ENCODE measurements around the gene PBX3. TPM values are rescaled to one million over a fixed set of nuclear protein-coding genes. Genes with fewer than 3 reads are reported as not detected.

PBX3 gene
- total and polyA plus RNA-seq, 2 of the 13 experiments (the other 11 are each of a cell fraction or from before 2014, with no cell fraction given): 6.0 to 11.2 TPM

DNA sequence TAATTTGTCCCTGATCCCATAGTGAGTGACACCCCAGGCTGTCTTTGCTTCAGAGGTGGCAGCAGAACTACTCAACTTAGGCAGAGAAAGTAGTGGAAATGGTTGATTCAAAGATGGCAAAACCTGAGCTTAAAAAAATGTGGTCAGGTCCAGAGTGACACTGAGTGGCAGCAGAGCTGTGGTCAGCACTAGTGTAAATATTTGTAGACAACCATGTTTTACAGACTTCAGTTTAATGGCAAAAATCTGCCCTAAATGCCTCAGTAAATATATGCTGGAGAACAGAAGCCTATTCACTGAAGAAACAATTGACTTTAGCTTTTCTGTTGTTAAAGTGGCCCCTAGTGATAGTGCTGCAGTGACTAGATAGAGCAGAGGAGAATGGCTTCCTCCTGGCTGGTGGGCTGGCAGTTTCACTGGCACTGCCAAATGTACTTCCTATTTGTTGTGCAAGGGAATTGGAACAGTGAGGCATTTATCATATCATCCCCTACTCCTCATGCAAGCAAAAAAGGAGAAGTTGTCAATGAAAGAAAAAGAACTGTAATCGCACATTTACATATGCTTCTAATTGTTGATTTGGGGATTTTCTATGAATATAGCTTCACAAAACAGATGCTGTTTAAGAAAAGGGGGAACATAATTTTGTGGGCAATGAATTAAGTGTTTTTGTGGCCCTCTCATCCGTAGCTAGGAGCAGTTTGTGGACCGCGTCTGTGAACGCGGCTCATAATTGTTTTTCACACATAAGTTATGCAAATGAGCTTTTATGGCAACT, 12.0 kb downstream of the PBX3 start (continued):
- TF ChIP-seq, protein P1, sequence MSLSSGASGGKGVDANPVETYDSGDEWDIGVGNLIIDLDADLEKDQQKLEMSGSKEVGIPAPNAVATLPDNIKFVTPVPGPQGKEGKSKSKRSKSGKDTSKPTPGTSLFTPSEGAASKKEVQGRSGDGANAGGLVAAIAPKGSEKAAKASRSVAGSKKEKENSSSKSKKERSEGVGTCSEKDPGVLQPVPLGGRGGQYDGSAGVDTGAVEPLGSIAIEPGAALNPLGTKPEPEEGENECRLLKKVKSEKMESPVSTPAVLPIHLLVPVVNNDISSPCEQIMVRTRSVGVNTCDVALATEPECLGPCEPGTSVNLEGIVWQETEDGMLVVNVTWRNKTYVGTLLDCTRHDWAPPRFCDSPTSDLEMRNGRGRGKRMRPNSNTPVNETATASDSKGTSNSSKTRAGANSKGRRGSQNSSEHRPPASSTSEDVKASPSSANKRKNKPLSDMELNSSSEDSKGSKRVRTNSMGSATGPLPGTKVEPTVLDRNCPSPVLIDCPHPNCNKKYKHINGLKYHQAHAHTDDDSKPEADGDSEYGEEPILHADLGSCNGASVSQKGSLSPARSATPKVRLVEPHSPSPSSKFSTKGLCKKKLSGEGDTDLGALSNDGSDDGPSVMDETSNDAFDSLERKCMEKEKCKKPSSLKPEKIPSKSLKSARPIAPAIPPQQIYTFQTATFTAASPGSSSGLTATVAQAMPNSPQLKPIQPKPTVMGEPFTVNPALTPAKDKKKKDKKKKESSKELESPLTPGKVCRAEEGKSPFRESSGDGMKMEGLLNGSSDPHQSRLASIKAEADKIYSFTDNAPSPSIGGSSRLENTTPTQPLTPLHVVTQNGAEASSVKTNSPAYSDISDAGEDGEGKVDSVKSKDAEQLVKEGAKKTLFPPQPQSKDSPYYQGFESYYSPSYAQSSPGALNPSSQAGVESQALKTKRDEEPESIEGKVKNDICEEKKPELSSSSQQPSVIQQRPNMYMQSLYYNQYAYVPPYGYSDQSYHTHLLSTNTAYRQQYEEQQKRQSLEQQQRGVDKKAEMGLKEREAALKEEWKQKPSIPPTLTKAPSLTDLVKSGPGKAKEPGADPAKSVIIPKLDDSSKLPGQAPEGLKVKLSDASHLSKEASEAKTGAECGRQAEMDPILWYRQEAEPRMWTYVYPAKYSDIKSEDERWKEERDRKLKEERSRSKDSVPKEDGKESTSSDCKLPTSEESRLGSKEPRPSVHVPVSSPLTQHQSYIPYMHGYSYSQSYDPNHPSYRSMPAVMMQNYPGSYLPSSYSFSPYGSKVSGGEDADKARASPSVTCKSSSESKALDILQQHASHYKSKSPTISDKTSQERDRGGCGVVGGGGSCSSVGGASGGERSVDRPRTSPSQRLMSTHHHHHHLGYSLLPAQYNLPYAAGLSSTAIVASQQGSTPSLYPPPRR (CRISPR knock-in tag; IDR thresholded peaks at IDR 0.05; ENCODE audit: borderline replicate concordance): peak; percentile 74; the same call in 1 of the 2 replicates
- TF ChIP-seq MAFG (CRISPR knock-in tag; IDR thresholded peaks at IDR 0.05) (no peak), AHR (CRISPR knock-in tag; IDR thresholded peaks at IDR 0.05) (no peak), ZNF484 (CRISPR knock-in tag; IDR thresholded peaks at IDR 0.05; ENCODE audit: borderline replicate concordance, low read depth) (no peak), GTF3A (CRISPR knock-in tag; conservative IDR thresholded peaks at IDR 0.05) (no peak), FOXO1 (CRISPR knock-in tag; IDR thresholded peaks at IDR 0.05) (no peak; the same call in 1 of the 2 replicates), ZNF572 (CRISPR knock-in tag; IDR thresholded peaks at IDR 0.05) (no peak), ZNF564 (CRISPR knock-in tag; IDR thresholded peaks at IDR 0.05) (no peak), ZNF672 (CRISPR knock-in tag; IDR thresholded peaks at IDR 0.05) (no peak), RAD21 (CRISPR knock-in tag; IDR thresholded peaks at IDR 0.05) (peak; percentile 13; the same call in 1 of the 2 replicates), ATF2 (CRISPR knock-in tag; IDR thresholded peaks at IDR 0.05) (peak; percentile 66), RFXAP (CRISPR knock-in tag; IDR thresholded peaks at IDR 0.05; ENCODE audit: borderline replicate concordance) (no peak), SMARCE1 (IDR thresholded peaks at IDR 0.05; ENCODE audit: borderline replicate concordance) (no peak), HNRNPL (IDR thresholded peaks at IDR 0.05; ENCODE audit: low read depth, low read length) (no peak), ZBTB46 (CRISPR knock-in tag; IDR thresholded peaks at IDR 0.05; ENCODE audit: borderline replicate concordance) (no peak), JUN (CRISPR knock-in tag; IDR thresholded peaks at IDR 0.05) (no peak), ZNF605 (CRISPR knock-in tag; IDR thresholded peaks at IDR 0.05) (no peak)
- TF ChIP-seq, protein P2, sequence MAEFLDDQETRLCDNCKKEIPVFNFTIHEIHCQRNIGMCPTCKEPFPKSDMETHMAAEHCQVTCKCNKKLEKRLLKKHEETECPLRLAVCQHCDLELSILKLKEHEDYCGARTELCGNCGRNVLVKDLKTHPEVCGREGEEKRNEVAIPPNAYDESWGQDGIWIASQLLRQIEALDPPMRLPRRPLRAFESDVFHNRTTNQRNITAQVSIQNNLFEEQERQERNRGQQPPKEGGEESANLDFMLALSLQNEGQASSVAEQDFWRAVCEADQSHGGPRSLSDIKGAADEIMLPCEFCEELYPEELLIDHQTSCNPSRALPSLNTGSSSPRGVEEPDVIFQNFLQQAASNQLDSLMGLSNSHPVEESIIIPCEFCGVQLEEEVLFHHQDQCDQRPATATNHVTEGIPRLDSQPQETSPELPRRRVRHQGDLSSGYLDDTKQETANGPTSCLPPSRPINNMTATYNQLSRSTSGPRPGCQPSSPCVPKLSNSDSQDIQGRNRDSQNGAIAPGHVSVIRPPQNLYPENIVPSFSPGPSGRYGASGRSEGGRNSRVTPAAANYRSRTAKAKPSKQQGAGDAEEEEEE (CRISPR knock-in tag; IDR thresholded peaks at IDR 0.05; ENCODE audit: borderline replicate concordance): no peak

Measured in HepG2 (cell line).